Hematopoietic multipotent progenitor cell treated with erythropoietin and hydrocortisone succinate and interleukin-3 and kit ligand, for 15 days (in vitro differentiated cells): ENCODE data around the gene GFM2.
"Not testable (repeated sequence)": the region's sequence is repeated elsewhere in the genome, so short reads cannot be mapped to it uniquely, and the experiment has no call there.

Experiments used
- DNase-seq: peaks from one replicate; pipeline ENCODE4 v3.0.0-alpha.2; 2015; ENCODE audit warnings: low spot score

Gene GFM2, protein sequence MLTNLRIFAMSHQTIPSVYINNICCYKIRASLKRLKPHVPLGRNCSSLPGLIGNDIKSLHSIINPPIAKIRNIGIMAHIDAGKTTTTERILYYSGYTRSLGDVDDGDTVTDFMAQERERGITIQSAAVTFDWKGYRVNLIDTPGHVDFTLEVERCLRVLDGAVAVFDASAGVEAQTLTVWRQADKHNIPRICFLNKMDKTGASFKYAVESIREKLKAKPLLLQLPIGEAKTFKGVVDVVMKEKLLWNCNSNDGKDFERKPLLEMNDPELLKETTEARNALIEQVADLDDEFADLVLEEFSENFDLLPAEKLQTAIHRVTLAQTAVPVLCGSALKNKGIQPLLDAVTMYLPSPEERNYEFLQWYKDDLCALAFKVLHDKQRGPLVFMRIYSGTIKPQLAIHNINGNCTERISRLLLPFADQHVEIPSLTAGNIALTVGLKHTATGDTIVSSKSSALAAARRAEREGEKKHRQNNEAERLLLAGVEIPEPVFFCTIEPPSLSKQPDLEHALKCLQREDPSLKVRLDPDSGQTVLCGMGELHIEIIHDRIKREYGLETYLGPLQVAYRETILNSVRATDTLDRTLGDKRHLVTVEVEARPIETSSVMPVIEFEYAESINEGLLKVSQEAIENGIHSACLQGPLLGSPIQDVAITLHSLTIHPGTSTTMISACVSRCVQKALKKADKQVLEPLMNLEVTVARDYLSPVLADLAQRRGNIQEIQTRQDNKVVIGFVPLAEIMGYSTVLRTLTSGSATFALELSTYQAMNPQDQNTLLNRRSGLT

GRCh38 chr5:74766849-74767578 lies at the start of gene GFM2, which contains the start of gene NSA2:
Gene GFM2, minus strand, starts transcription at chr5:74767117. Its CDS starts 3,375 bp downstream, at chr5:74763742.
Gene NSA2, plus strand, starts transcription at chr5:74767249. Its CDS starts 112 bp downstream, at chr5:74767361.
- DNase-seq: peak; percentile 92

DNA sequence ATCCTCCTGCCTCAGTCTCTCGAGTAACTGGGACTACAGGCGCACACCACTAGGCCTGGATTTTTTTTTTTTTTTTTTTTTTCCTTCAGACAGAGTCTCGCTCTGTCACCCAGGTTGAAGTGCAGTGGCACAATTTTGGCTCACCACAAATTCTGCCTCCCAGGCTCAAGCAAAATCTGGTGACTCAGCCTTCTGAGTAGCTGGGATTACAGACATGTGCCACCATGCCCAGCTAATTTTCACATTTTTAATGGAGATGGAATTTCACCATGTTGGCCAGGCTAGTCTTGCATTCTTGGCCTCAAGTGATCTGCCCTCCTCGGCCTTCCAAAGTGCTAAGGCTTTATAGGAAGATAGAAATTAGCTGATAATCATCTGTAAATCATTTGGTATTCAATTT lies 44.0 kb upstream of the GFM2 start:
- no peak for DNase-seq

DNA sequence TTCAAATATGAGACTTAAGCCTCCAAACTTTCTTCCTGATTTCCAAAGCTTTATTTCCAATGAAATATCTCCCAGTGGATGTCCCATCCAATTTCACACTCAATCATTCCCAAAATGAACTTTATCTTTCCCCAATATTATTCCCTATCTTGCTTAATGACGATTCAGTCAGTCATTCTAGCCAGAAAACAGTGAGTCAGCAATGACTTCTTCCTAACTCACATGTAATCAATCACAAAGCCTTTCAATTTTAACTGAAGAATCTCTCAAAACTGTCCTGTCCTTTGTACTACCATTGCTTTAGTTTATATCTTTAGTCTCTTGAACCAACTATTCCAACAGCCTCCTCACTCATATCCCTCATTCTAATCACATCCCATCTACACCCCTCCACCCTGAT lies 35.0 kb upstream of the GFM2 start:
- DNase-seq: no peak

DNA sequence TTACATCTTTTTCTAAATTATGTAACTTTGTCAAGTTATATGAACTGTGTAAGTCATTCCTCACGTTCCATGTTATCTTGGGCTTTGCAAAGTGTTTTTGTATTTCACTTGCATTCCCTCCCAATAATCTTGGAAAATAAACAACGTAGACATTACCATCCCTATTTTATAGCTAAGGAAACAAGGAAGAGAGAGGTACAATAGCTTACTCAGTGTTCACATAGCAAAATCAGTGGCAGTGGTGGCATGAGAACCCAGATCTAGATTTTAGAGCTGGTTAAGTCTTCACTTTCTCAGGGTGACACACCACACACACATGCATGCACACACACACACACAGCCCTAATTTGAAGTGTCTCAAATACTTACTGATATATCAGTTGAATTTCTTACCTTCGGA lies 34.3 kb upstream of the GFM2 start:
- DNase-seq: no peak

GRCh38 chr5:74798977-74799911 lies 32.3 kb upstream of the GFM2 start:
- DNase-seq: no peak

DNA sequence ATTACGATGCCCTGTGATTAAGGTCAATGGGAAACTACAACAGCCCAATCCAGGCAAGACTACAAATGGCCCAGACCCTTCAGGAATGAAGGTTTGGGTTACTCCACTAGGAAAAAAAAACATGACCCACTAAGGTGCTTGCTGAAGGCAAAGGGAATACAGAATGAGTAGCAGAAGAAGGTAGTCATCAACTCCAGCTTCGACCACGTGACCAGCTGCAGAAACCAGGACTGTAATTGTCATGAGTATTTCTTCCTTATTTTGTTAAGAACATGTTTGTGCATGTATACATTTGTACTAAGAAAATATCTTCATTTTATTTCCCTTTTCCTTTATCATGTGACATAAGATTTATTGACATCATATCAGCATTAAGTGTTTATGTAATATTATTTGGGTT lies 24.8 kb upstream of the GFM2 start:
- DNase-seq: not testable (repeated sequence)

GRCh38 chr5:74787424-74787823 lies 20.5 kb upstream of the GFM2 start:
- DNase-seq: no peak

DNA sequence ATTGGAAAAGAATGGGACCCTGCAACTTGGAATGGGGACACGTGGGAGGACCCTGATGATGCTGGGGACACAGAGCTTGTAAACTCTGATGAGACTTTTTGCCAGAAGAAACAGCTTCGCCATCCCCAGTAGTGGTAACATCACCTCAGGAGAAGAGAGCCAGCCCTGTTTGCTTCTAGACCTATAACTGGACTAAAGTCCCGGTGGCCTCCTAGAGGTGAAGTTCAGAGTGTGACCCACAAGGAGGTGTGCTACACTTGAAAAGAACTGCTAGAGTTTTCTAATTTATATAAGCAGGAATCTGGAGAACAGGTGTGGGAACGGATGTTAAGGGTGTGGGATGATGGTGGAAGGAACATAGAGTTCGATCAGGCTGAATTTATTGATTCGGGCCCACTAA lies 19.9 kb upstream of the GFM2 start:
- DNase-seq: no peak

GRCh38 chr5:74778609-74779008 lies 11.7 kb upstream of the GFM2 start:
- no peak for DNase-seq

DNA sequence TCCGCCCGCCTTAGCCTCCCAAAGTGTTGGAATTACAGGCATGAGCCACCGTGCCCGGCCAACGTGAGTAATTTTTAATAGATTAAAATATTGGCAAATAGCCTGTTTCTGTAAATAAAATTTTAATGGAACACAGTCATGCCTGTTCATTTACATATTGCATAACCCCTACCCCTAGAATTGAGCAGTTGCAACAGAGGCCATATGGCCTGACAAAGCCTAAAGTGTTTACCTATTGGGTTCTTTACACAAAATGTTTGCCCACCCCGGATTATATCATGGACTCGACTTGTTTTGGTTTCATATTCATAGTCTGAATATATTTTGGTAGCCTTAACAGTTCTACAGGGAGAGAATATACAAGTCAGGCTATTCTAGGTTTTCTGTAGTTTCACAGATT lies 5.4 kb upstream of the GFM2 start:
- DNase-seq: no peak

DNA sequence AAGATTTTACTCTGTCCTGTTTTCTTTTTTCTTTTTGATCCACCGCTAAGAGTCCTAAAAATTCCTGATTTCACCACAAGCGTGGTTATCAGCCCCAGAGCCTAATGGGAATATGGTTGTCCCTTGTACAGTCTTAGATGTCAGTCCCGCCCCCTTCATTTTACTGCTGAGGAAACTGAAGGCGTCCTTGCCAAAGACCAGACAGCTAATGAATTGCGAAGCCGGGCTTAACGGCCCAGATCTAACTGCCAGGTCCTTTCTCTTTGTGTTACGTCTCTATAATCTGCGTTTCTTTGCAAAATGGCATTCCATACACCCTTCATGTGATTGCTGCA lies 629 bp upstream of the GFM2 start:
- DNase-seq: peak; percentile 30

DNA sequence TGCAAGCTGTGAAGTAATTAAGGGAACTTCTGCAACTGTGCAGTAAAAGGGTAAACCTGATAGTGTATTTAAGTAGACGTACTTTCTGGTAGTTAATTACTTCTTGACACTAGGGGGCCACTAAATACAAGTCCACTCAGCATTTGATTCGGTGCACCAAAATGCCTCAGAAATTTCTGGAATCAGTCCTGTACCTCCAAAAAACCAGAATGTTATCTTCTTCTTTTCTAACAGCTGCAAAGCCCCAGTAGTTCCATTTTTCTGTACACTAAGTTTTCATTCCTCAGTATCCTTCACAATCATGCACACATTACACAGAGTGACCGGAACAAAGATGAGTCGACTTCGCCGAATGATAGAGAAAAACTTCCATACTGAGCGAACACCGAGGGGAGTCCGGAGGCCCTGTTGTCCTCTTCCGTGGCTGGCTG lies 484 bp downstream of the GFM2 start:
- peak; percentile 72 for DNase-seq

DNA sequence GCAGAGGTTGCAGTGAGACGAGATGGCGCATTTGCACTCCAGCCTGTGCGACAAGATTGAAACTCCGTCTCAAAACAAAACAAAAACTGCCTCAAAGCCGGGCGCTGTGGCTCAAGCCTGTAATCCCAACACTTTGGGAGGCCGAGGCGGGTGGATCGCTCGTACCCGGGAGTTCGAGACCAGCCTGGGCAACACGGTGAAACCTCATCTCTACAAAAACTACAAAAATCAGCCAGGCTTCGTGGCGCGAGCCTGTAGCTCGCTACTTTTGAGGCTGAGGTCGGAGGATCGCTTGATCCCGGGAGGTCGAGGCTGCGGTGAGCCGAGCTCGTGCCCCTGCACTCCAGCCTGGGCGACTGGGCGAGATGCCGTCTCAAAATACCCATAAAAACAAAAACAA lies 988 bp downstream of the GFM2 start:
- DNase-seq: no peak

- no peak for DNase-seq
Observed at GRCh38 chr5:74765201-74765600, 1.7 kb downstream of the GFM2 start.

GRCh38 chr5:74763504-74763903 lies 3.4 kb downstream of the GFM2 start:
- DNase-seq: no peak

GRCh38 chr5:74762599-74762998 lies 4.3 kb downstream of the GFM2 start:
- DNase-seq: no peak

GRCh38 chr5:74761241-74761640 lies 5.7 kb downstream of the GFM2 start:
- no peak for DNase-seq

GRCh38 chr5:74748742-74749141 lies 18.2 kb downstream of the GFM2 start:
- not testable (repeated sequence) for DNase-seq

DNA sequence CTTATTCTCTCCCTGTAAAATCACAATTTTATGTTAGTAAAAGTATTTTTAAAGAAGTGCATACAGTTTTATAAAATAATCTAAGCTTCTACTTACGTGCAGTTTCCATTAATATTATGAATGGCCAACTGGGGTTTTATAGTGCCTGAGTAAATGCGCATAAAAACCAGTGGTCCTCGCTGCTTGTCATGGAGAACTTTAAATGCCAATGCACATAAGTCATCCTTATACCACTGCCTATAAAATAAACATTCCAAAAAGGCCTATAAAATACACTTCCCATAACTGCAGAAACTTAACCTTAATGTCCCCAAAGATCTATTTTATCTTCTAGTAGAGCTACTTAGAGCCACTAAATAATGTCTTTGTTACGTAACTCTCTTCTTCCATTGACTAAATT lies 28.5 kb downstream of the GFM2 start:
- no peak for DNase-seq

GRCh38 chr5:74736759-74737158 lies 30.2 kb downstream of the GFM2 start:
- DNase-seq: no peak

DNA sequence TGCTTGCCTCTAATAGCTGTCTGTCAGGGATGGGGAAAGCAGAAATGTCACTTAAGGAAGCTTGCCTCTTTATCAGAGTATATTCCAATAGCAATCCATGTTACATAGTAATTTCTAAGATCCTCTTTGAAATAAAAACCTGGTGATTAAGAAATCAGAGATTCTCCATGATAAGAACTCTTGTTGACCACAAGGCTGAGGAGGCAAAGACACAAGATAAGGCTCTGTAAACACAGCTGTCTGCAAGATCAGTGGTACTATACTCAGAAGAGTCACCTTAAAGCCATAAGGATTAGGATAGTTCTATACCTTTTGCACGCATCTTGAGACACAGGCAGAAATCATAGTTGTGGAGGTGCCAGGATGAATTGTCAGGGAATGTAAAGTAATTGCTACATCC lies 41.6 kb downstream of the GFM2 start:
- DNase-seq: no peak

GRCh38 chr5:74722271-74722670 lies 44.6 kb downstream of the GFM2 start:
- DNase-seq: no peak
